GDM1 (cell line): Measurements from ENCODE around the gene PAM16.

Experiments used
- DNase-seq: peaks from one replicate; lab custom pipeline; 2025; lab: John Stamatoyannopoulos, UW

PAM16 gene

GRCh38 chr16:4371357-4372000, 20.4 kb upstream of the PAM16 start, which contains the start of gene VASN:
Gene VASN, plus strand, starts transcription at chr16:4371848. Its CDS starts 9,030 bp downstream, at chr16:4380878.
- DNase-seq = no peak

GRCh38 chr16:4370570-4371356, 19.6 kb upstream of the PAM16 start:
- DNase-seq = no peak

GRCh38 chr16:4370151-4370550, 19.0 kb upstream of the PAM16 start:
- no peak for DNase-seq

GRCh38 chr16:4369007-4369733, 18.0 kb upstream of the PAM16 start:
- DNase-seq = no peak

GRCh38 chr16:4367393-4367856, 16.3 kb upstream of the PAM16 start:
- no peak for DNase-seq

- no peak for DNase-seq
Observed at GRCh38 chr16:4366016-4366415, 14.9 kb upstream of the PAM16 start.

- DNase-seq = no peak
Observed at GRCh38 chr16:4365615-4366014, 14.5 kb upstream of the PAM16 start.

GRCh38 chr16:4365014-4365406, 13.9 kb upstream of the PAM16 start:
- DNase-seq = no peak

- DNase-seq = no peak
Observed at GRCh38 chr16:4364196-4365013, 13.3 kb upstream of the PAM16 start.

GRCh38 chr16:4362476-4363135, 11.5 kb upstream of the PAM16 start:
- no peak for DNase-seq

GRCh38 chr16:4361944-4362311, 10.8 kb upstream of the PAM16 start:
- DNase-seq = no peak

- DNase-seq = no peak
Observed at GRCh38 chr16:4361033-4361943, 10.2 kb upstream of the PAM16 start.

GRCh38 chr16:4360538-4361021, 9.5 kb upstream of the PAM16 start:
- no peak for DNase-seq

- no peak for DNase-seq
Observed at GRCh38 chr16:4359914-4360313, 8.8 kb upstream of the PAM16 start.

- DNase-seq = no peak
Observed at GRCh38 chr16:4358831-4359561, 7.9 kb upstream of the PAM16 start.

- no peak for DNase-seq
Observed at GRCh38 chr16:4358236-4358635, 7.1 kb upstream of the PAM16 start.

GRCh38 chr16:4356820-4357219, 5.7 kb upstream of the PAM16 start:
- DNase-seq = no peak

- DNase-seq = no peak
Observed at GRCh38 chr16:4354512-4355409, 3.6 kb upstream of the PAM16 start.
